Astrocyte of the cerebellum (primary cell): ENCODE data around the gene CACNG5.

Source experiments
- DNase-seq: peaks from one replicate; pipeline ENCODE4 v3.0.0-alpha.2; 2011; ENCODE audit warnings: low read depth
- H3K4me3 ChIP-seq: 2 replicates; pipeline ENCODE4 v1.5.1; 2011; ENCODE audit warnings: mild to moderate bottlenecking, low read depth, low read length, moderate library complexity
- in situ Hi-C: cut with HindIII; loops from 2 replicates; pipeline ENCODE4 v1.10.0; 2017; ENCODE audit warnings: low sequenced_read_pairs
- TF ChIP-seq, protein P1 (sequence below): IDR thresholded peaks from 2 replicates; pipeline ENCODE4 v1.5.1; 2012; ENCODE audit warnings: low read length, low read depth, moderate library complexity, mild to moderate bottlenecking; ENCODE audit errors: missing control alignments

CACNG5 gene

DNA sequence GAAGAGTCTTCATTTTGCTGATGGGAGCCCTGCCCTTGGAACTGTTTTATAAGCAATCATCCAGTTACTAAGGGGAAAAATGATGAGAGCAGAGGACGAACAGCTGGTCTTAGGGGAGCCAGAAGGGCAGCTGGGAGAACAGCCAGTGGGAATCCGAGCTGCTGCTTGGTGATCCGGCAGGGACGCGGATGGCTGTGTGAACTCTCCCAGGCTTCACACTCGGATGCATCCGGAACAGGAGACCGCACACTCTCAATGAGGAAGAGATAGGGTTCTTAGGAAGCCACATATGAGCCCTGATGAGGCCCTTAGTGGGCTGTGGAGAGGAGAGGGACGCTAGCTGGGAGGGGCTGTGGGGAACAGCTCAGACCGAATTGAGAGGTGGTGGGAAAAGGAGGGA lies 5.0 kb upstream of the CACNG5 start:
- no peak for DNase-seq
- TF ChIP-seq, protein P1, sequence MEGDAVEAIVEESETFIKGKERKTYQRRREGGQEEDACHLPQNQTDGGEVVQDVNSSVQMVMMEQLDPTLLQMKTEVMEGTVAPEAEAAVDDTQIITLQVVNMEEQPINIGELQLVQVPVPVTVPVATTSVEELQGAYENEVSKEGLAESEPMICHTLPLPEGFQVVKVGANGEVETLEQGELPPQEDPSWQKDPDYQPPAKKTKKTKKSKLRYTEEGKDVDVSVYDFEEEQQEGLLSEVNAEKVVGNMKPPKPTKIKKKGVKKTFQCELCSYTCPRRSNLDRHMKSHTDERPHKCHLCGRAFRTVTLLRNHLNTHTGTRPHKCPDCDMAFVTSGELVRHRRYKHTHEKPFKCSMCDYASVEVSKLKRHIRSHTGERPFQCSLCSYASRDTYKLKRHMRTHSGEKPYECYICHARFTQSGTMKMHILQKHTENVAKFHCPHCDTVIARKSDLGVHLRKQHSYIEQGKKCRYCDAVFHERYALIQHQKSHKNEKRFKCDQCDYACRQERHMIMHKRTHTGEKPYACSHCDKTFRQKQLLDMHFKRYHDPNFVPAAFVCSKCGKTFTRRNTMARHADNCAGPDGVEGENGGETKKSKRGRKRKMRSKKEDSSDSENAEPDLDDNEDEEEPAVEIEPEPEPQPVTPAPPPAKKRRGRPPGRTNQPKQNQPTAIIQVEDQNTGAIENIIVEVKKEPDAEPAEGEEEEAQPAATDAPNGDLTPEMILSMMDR, result no peak
- no peak overlapping the region for H3K4me3 ChIP-seq
- in situ Hi-C loops, result no loop called here

DNA sequence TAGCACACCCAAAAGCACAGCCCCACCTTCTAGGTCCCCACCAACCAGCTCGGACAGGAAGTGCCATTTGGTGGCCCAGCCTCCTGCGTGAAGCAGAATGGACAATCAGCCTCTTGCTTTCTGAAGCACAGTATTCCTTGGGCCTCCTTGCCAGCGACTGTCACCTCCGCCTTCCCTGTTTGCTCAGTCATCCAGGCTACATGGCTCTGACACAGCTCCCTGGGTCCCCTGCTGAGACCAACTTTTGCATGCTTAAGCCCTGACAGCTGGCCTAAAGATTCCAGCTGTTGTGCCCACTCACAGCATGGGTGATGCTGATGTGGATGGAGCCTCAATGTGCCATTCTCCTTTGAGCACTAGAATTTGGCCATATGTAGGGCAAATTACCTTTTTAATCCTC lies 4.5 kb upstream of the CACNG5 start:
- H3K4me3 ChIP-seq, result no peak overlapping the region
- in situ Hi-C loops, result no loop called here
- DNase-seq, result no peak
- TF ChIP-seq, protein P1, result no peak

DNA sequence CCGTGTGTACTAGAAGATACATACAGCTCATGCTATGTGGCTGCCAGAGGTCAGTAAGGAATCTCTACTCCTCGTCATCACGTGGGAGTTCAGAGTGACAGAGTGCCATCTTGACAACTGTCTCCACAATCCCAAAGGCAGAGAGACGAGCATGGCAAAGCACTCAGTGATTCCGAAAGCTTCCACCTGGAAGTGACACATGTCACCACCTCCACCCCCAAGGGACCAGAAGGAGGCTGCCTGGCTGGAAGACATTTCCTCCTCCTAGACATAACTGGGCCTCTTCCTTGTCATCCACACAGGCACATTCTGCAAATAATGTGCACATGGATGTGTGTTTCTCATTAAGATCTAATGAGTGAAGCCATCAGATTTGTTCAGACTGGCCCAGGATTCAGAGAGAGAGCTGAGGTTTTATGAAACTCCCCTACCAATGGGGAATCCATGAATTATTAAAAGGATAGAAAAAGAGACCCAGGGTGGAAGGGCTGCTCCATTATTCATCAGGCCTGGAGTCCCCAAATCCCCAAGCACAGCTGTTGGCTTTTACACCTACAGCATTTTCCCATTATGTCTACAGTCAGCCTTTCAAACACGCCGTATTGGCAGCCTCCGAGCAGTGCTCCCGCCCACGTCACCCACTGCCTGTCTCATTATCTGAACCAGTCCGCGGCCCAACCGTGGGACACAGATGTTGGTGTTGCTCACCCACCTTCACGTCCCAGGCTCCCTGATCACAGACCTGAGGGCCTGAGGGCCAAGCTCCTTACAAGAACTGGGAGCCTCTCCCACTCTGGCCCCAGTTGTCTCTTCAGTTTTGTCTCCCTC lies 3.3 kb upstream of the CACNG5 start:
- no peak for DNase-seq
- no peak overlapping the region for H3K4me3 ChIP-seq
- TF ChIP-seq, protein P1, result no peak
- in situ Hi-C loops, result no loop called here

DNA sequence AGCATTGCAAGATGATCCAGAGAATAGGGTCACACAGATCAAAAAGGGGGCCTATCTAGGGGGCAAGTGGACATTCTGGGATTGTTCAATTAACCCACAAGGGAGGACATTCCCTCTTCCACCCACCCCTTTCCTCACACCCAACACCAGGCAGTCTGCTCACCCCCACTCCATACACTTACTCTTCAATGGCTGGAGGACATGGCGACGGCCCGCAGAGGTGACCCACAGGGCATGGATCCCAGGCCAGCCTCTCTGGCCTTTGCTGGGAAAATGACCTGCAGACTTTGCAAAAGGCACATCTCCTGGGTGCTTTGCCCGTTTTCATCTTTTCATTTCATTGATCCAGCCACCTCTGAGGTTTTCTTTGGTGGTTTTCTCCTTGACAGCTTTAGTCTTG lies 1.7 kb upstream of the CACNG5 start:
- no peak overlapping the region for H3K4me3 ChIP-seq
- DNase-seq, result no peak
- in situ Hi-C loops, result no loop called here
- TF ChIP-seq, protein P1, result no peak

DNA sequence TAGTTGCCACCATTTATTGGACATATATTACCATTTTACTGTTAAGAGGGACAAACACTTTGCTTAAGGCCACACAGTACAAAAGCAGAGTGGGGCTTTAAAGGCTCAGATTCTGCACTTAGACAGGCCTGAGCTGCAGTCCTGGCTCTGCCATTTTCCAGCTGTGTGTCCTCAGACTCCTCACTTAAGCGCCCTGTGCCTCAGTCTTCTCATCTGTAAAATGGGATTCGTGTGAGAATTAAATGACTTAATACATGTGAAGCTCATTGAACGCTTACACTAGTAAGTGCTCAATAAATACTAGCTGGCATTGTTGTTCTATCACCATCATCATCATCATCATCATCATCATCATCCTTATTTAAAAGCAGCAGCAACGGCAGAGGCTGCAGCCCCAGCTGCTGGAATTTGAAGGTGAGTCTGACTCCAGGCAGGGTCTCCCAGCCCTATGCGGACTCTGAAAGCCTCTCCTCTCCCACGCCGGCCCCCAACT lies 445 bp upstream of the CACNG5 start:
- DNase-seq, result no peak
- TF ChIP-seq, protein P1, result no peak
- no peak overlapping the region for H3K4me3 ChIP-seq
- in situ Hi-C loops, result no loop called here

DNA sequence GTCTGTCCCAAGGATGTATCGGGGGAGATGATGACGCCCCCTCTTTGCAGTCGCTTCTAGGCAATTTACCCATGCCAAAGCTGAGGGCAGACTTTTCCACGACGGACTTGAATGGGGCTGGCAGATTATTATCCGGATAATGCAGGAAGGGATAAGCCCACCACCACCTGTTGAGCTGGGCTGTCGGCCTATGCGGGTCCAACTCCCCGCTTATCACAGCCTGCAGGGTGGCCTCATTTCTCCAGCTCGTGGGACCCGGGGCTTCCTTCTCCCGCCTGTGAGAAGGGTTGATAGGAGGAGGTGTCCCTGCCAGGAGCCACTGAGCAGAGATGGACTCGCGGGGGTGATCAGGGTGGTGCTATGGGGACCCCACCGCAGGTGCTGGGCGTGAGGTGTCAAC lies 559 bp downstream of the CACNG5 start:
- DNase-seq, result no peak
- TF ChIP-seq, protein P1, result no peak
- in situ Hi-C loops, result no loop called here
- no peak overlapping the region for H3K4me3 ChIP-seq
